Panc1 (cell line): ENCODE results near the gene EHD3. TPM values are rescaled to one million over a fixed set of nuclear protein-coding genes. Genes with fewer than 3 reads are reported as not detected.

Source experiments
- ATAC-seq: fragments of 200-7000 bp; cut with Tn5 transposase; 2 replicates; pipeline ENCODE4 v1.9.1; 2020; ENCODE audit warnings: mild to moderate bottlenecking, moderate library complexity
- BruUV-seq: library from RNA; stranded (reverse); fragments of 400-500 nt; replicated peaks from 2 replicates; lab custom pipeline; 2021; lab: Mats Ljungman, UMichigan
- CTCF ChIA-PET: fragments of 300-600 bp; sonication (Branson Sonifier 250); formaldehyde crosslinking; loops from one replicate; lab custom pipeline; 2022; ENCODE audit warnings: antibody characterized with exemption; lab: Charles Lee
- POLR2A ChIA-PET: fragments of 300-600 bp; sonication (Branson Sonifier 250); formaldehyde crosslinking; loops from one replicate; lab custom pipeline; 2022; ENCODE audit warnings: antibody characterized with exemption; lab: Charles Lee
- DNase-seq: peaks from one replicate; pipeline ENCODE4 v3.0.0-alpha.2; 2010; ENCODE audit warnings: low read depth, low spot score
- H3K27ac ChIP-seq: 2 replicates; pipeline ENCODE4 v1.5.1; 2011; ENCODE audit warnings: mild to moderate bottlenecking, low read length, inconsistent platforms
- H3K27me3 ChIP-seq: fragments of 200-500 bp; sonication (Bioruptor generic); 2 replicates; pipeline ENCODE4 v1.6.0; 2014; ENCODE audit warnings: low read length, inconsistent platforms; ENCODE audit not compliant: control insufficient read depth, insufficient read depth
- H3K36me3 ChIP-seq: fragments of 200-500 bp; sonication (Bioruptor generic); 2 replicates; pipeline ENCODE4 v1.5.1; 2014; ENCODE audit warnings: inconsistent platforms, mild to moderate bottlenecking, low read length, moderate library complexity; ENCODE audit not compliant: control insufficient read depth, insufficient read depth
- H3K4me1 ChIP-seq: 2 replicates; pipeline ENCODE4 v1.5.1; 2011; ENCODE audit warnings: inconsistent platforms, mild to moderate bottlenecking, low read length, moderate library complexity; ENCODE audit not compliant: control insufficient read depth, insufficient read depth
- H3K4me3 ChIP-seq, 2 experiments: 2 replicates each; pipeline ENCODE4 v1.5.1; 2011 to 2012; ENCODE audit warnings: low read depth in 2 of 2, low read length in 2 of 2, mild to moderate bottlenecking in 2 of 2, inconsistent platforms in 1 of 2, moderate library complexity in 1 of 2
- H3K9me3 ChIP-seq: fragments of 200-500 bp; sonication (Bioruptor generic); 2 replicates; pipeline ENCODE4 v1.5.1; 2014; ENCODE audit warnings: low read depth, mild to moderate bottlenecking, inconsistent platforms, low read length, moderate library complexity; ENCODE audit not compliant: control insufficient read depth, insufficient read depth
- SIN3A ChIP-seq: IDR thresholded peaks from 2 replicates; pipeline ENCODE4 v1.6.1; 2012; ENCODE audit warnings: low read depth, mild to moderate bottlenecking, low read length, moderate library complexity, borderline replicate concordance; ENCODE audit not compliant: insufficient read depth
- TCF7L2 ChIP-seq: IDR thresholded peaks from 2 replicates; pipeline ENCODE4 v1.6.1; 2011; ENCODE audit warnings: mild to moderate bottlenecking, low read depth, low read length, inconsistent platforms
- in situ Hi-C: cut with HindIII; loops from 2 replicates; pipeline ENCODE4 v1.10.0; 2016; ENCODE audit warnings: low sequenced_read_pairs, low pct_unique_long_range_greater_than_20kb
- intact Hi-C: fragments of 100-400 bp; cut with micrococcal nuclease; formaldehyde crosslinking; loops from one replicate; pipeline ENCODE4 v1.10.0; 2022; ENCODE audit not compliant: unreplicated experiment
- total RNA-seq: library from RNA; stranded (reverse); gene quantifications from one replicate; pipeline ENCODE4 v1.2.1, GENCODE V29; 2021; ENCODE audit not compliant: unreplicated experiment
- TF ChIP-seq, protein P1 (sequence below), 2 experiments: IDR thresholded peaks; 2 replicates each; pipeline ENCODE4 v1.6.1; 2011 to 2012; ENCODE audit warnings: low read depth in 2 of 2, control low read depth in 1 of 2, low read length in 1 of 2, mild to moderate bottlenecking in 1 of 2, moderate library complexity in 1 of 2; ENCODE audit not compliant: insufficient read depth in 1 of 2
- TF ChIP-seq, protein P2 (sequence below): fragments of 450-650 bp; IDR thresholded peaks from 2 replicates; pipeline ENCODE4 v1.5.1; 2017; ENCODE audit warnings: mild to moderate bottlenecking

EHD3 gene
- total RNA-seq, 1 experiment from 2014 or later: 2.6 TPM

DNA sequence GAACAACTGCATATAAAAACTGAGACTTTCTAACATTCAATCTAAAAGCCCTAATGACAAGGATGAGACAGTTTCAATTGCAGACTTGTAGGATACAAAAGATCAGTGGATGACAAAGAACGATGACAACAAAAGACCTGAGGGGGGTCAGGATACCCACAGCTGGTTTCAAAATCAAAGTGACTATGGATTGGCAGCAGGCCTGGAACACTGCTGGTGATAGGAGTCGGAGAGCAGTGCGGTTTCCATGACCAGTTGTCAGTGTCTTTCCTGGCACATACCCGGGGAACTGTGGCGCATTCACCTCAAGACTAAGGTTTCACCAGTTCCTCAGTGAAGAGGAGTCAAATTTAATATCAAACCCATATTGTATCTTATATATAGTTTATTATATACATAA is 42.0 kb downstream of the EHD3 start:
- ChIA-PET CTCF (no interaction called here), POLR2A (interaction anchor here (0.7 kb wide), 1 partner anchor 313 kb away, joined by 3 read pairs; no protein-coding TSS in a partner anchor)
- Histone ChIP-seq H3K4me1 (no peaks in the 10 kb centered on the region), H3K27ac (no peak overlapping the region), H3K9me3 (no peaks in the 10 kb centered on the region), H3K36me3 (no peaks in the 10 kb centered on the region), H3K4me3 (no peak overlapping the region), H3K27me3 (0 out of 2 replicates have a peak, but pooled peaks cover 2% of the 10 kb centered on the region)
- intact Hi-C loops: no loop called here
- TF ChIP-seq TCF7L2 (no peak), SIN3A (no peak)
- TF ChIP-seq, protein P1, sequence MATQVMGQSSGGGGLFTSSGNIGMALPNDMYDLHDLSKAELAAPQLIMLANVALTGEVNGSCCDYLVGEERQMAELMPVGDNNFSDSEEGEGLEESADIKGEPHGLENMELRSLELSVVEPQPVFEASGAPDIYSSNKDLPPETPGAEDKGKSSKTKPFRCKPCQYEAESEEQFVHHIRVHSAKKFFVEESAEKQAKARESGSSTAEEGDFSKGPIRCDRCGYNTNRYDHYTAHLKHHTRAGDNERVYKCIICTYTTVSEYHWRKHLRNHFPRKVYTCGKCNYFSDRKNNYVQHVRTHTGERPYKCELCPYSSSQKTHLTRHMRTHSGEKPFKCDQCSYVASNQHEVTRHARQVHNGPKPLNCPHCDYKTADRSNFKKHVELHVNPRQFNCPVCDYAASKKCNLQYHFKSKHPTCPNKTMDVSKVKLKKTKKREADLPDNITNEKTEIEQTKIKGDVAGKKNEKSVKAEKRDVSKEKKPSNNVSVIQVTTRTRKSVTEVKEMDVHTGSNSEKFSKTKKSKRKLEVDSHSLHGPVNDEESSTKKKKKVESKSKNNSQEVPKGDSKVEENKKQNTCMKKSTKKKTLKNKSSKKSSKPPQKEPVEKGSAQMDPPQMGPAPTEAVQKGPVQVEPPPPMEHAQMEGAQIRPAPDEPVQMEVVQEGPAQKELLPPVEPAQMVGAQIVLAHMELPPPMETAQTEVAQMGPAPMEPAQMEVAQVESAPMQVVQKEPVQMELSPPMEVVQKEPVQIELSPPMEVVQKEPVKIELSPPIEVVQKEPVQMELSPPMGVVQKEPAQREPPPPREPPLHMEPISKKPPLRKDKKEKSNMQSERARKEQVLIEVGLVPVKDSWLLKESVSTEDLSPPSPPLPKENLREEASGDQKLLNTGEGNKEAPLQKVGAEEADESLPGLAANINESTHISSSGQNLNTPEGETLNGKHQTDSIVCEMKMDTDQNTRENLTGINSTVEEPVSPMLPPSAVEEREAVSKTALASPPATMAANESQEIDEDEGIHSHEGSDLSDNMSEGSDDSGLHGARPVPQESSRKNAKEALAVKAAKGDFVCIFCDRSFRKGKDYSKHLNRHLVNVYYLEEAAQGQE (IDR thresholded peaks at IDR 0.05; ENCODE audit: insufficient read depth in 1 of 2, low read depth in 2 of 2, low read length in 1 of 2): no peak
- TF ChIP-seq, protein P2, sequence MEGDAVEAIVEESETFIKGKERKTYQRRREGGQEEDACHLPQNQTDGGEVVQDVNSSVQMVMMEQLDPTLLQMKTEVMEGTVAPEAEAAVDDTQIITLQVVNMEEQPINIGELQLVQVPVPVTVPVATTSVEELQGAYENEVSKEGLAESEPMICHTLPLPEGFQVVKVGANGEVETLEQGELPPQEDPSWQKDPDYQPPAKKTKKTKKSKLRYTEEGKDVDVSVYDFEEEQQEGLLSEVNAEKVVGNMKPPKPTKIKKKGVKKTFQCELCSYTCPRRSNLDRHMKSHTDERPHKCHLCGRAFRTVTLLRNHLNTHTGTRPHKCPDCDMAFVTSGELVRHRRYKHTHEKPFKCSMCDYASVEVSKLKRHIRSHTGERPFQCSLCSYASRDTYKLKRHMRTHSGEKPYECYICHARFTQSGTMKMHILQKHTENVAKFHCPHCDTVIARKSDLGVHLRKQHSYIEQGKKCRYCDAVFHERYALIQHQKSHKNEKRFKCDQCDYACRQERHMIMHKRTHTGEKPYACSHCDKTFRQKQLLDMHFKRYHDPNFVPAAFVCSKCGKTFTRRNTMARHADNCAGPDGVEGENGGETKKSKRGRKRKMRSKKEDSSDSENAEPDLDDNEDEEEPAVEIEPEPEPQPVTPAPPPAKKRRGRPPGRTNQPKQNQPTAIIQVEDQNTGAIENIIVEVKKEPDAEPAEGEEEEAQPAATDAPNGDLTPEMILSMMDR: no peak
- in situ Hi-C loops: no loop called here
- no TSS peak for BruUV-seq
- ATAC-seq: no peak
- no peak for DNase-seq

DNA sequence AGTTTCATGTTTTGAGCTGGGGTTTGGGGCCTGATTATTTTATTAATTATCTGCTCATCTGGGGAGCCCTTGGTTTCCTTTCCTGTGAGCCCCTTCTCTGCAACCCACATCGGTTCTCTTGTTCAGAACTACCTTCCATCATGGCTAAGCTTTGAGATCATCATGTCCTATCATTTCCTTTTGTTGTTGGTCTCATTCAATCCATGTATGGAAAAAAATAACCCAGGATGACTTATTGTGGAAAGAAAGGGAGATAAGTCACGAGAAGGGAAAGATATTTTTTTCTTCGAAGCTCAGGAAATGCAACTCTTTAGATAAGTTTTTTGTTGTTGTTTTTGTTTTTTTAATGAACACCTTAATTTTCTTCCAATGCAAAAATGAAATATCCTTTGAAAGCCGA is 43.7 kb downstream of the EHD3 start:
- intact Hi-C loops: no loop called here

More for the DNA sequence above, 43.7 kb downstream of the EHD3 start:
- BruUV-seq: no TSS peak
- Histone ChIP-seq H3K27me3 (0 out of 2 replicates have a peak, but pooled peaks cover 2% of the 10 kb centered on the region), H3K4me3 (no peak overlapping the region), H3K9me3 (no peaks in the 10 kb centered on the region), H3K4me1 (no peaks in the 10 kb centered on the region), H3K27ac (no peak overlapping the region), H3K36me3 (no peaks in the 10 kb centered on the region)
- TF ChIP-seq, protein P2: no peak
- TF ChIP-seq, protein P1 (IDR thresholded peaks at IDR 0.05; ENCODE audit: insufficient read depth in 1 of 2, low read depth in 2 of 2, low read length in 1 of 2): no peak
- ATAC-seq (no peak), DNase-seq (no peak)
- ChIA-PET CTCF (no interaction called here), POLR2A (no interaction called here)
- in situ Hi-C loops: no loop called here
